ENCODE results near the gene TOR4A. TPM values are rescaled to one million over a fixed set of nuclear protein-coding genes. Genes with fewer than 3 reads are reported as not detected.

Gene TOR4A
- total and polyA plus RNA-seq, 5 donors from 2014 or later, result 2.6 to 6.1 (median 4.1) TPM

DNA sequence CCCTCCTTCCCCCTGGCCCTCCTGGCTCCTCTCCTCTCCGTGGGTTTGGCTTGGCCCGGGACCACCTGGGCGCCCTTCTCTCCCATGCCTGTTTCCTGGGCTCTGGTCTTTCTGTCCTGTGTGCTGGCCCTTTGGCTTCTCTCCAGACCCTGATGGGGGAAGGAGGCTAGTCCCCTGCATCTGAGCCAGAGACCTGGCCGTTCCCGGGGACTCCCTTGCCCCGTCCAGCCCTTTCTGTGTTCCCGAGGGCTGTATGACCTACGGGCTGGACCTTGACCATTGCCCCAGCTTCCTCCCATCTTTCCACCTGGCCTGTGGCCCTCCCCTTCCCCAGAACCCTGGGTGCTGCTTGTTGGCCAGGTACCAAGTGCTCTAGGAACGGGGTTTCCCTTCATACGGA is 14.0 kb upstream of the TOR4A start:
- H3K36me3 ChIP-seq (ENCODE audit: control insufficient read depth, insufficient read depth, low read length), result peaks cover 30% of the 10 kb centered on the region
- H3K27me3 ChIP-seq (ENCODE audit: control insufficient read depth, insufficient read depth, low read length), result no peaks in the 10 kb centered on the region
- DNase-seq, result no peak
- H3K27ac ChIP-seq (ENCODE audit: insufficient read depth, low read length, poor library complexity, severe bottlenecking), result no peak overlapping the region
- no peak overlapping the region for H3K4me3 Mint-ChIP-seq
- no peak for ATAC-seq (ENCODE audit: low read depth in 2 of 2)
- H3K4me1 Mint-ChIP-seq, result peaks cover 0 to 11% (median 1%) of the 10 kb centered on the region in 4 donors
- H3K4me3 ChIP-seq (ENCODE audit: low read depth, low read length), result no peak overlapping the region
- no peaks in the 10 kb centered on the region for H3K9me3 ChIP-seq (ENCODE audit: control insufficient read depth in 2 of 2, low read length in 2 of 2)
- H3K4me1 ChIP-seq (ENCODE audit: control insufficient read depth, insufficient read depth, low read length, poor library complexity, severe bottlenecking), result no peaks in the 10 kb centered on the region
- H3K27ac Mint-ChIP-seq, result no peak overlapping the region
- peaks cover 13% of the 10 kb centered on the region for H3K36me3 Mint-ChIP-seq
- H3K9me3 Mint-ChIP-seq, result no peaks in the 10 kb centered on the region
- no peaks in the 10 kb centered on the region for H3K27me3 Mint-ChIP-seq

DNA sequence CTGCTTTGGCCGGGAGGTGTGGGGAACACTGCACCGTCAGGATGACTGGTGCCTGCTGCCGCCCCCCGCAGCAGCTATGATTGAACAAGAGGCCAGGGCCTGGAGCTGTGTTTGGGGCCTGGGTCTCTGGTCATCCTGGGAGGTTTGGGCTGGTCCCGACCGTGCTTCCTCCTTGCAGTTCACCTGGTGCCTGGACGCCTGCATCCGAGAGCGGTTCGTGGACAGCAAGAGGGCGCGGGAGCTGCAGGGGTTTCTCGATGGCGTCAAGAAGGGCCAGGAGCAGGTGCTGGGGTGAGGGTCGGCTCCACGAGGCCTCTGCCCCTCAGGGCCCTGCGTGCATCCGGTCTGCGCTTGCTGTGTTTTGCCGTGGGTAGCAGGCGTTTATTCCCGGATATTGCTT is 13.5 kb upstream of the TOR4A start:
- Mint-ChIP-seq H3K27ac (no peak overlapping the region), H3K27me3 (no peaks in the 10 kb centered on the region), H3K9me3 (no peaks in the 10 kb centered on the region), H3K4me1 (peaks cover 0 to 14% (median 3%) of the 10 kb centered on the region in 4 donors), H3K4me3 (no peak overlapping the region), H3K36me3 (peaks cover 14% of the 10 kb centered on the region)
- Histone ChIP-seq H3K27me3 (ENCODE audit: control insufficient read depth, insufficient read depth, low read length) (no peaks in the 10 kb centered on the region), H3K9me3 (ENCODE audit: control insufficient read depth in 2 of 2, low read length in 2 of 2) (no peaks in the 10 kb centered on the region), H3K4me1 (ENCODE audit: control insufficient read depth, insufficient read depth, low read length, poor library complexity, severe bottlenecking) (no peaks in the 10 kb centered on the region), H3K27ac (ENCODE audit: insufficient read depth, low read length, poor library complexity, severe bottlenecking) (no peak overlapping the region), H3K36me3 (ENCODE audit: control insufficient read depth, insufficient read depth, low read length) (peaks cover 31% of the 10 kb centered on the region), H3K4me3 (ENCODE audit: low read depth, low read length) (no peak overlapping the region)
- no peak for ATAC-seq (ENCODE audit: low read depth in 2 of 2)
- DNase-seq, result no peak

DNA sequence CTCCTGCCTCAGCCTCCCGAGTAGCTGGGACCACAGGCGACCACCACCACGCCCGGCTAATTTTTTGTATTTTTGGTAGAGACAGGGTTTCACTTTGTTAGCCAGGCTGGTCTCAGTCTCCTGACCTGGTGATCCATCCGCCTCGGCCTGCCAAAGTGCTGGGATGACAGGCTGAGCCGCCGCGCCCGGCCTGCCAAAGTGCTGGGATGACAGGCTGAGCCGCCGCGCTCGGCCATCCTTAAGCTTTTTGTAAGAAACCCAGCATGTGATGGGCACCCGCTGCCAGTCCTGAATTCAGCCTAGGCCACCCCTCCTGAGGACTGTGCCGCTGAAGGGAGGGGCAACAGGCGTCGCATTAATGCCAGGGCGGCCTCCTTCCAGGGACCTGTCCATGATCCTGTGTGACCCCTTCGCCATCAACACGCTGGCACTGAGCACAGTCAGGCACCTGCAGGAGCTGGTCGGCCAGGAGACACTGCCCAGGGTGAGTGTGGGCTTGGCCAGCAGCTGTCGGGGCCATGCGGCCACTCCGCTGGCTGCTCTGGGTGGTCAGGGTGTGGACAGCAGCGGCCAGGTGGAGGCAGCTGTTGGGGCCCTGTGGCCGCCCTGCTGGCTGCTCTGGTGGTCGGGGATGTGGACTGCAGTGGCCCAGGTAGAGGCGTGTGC is 11.9 kb upstream of the TOR4A start:
- H3K36me3 ChIP-seq (ENCODE audit: control insufficient read depth, insufficient read depth, low read length), result peaks cover 34% of the 10 kb centered on the region
- ATAC-seq (ENCODE audit: low read depth in 2 of 2), result no peak
- H3K27ac Mint-ChIP-seq, result no peak overlapping the region

DNA sequence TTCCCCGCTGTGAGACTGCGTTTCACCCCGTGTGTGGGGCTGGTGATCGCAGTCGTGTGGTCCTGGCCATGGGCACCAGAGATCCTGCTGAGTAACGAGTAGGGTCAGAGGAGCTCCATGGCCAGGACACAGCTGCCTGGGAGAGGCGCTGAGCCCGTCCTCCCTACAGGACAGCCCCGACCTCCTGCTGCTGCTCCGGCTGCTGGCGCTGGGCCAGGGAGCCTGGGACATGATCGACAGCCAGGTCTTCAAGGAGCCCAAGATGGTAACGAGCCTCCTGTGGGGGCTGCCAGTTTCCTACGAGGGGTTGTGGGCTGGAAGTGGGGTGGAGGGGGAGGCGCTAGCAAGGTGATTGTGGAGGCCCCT is 11.4 kb upstream of the TOR4A start:
- Mint-ChIP-seq H3K27me3 (no peaks in the 10 kb centered on the region), H3K4me3 (no peak overlapping the region), H3K9me3 (no peaks in the 10 kb centered on the region), H3K36me3 (peaks cover 19% of the 10 kb centered on the region), H3K4me1 (peaks cover 0 to 13% (median 5%) of the 10 kb centered on the region in 4 donors), H3K27ac (no peak overlapping the region)
- H3K27me3 ChIP-seq (ENCODE audit: control insufficient read depth, insufficient read depth, low read length), result no peaks in the 10 kb centered on the region
- no peaks in the 10 kb centered on the region for H3K9me3 ChIP-seq (ENCODE audit: control insufficient read depth in 2 of 2, low read length in 2 of 2)
- no peak for DNase-seq
- H3K27ac ChIP-seq (ENCODE audit: insufficient read depth, low read length, poor library complexity, severe bottlenecking), result no peak overlapping the region
- no peak for ATAC-seq (ENCODE audit: low read depth in 2 of 2)
- no peak overlapping the region for H3K4me3 ChIP-seq (ENCODE audit: low read depth, low read length)
- peaks cover 34% of the 10 kb centered on the region for H3K36me3 ChIP-seq (ENCODE audit: control insufficient read depth, insufficient read depth, low read length)
- no peaks in the 10 kb centered on the region for H3K4me1 ChIP-seq (ENCODE audit: control insufficient read depth, insufficient read depth, low read length, poor library complexity, severe bottlenecking)

More for the DNA sequence above, 11.9 kb upstream of the TOR4A start:
- Mint-ChIP-seq H3K36me3 (peaks cover 19% of the 10 kb centered on the region), H3K27me3 (no peaks in the 10 kb centered on the region), H3K9me3 (no peaks in the 10 kb centered on the region), H3K4me3 (no peak overlapping the region), H3K4me1 (peaks cover 0 to 13% (median 5%) of the 10 kb centered on the region in 4 donors)
- Histone ChIP-seq H3K9me3 (ENCODE audit: control insufficient read depth in 2 of 2, low read length in 2 of 2) (no peaks in the 10 kb centered on the region), H3K27ac (ENCODE audit: insufficient read depth, low read length, poor library complexity, severe bottlenecking) (no peak overlapping the region), H3K4me1 (ENCODE audit: control insufficient read depth, insufficient read depth, low read length, poor library complexity, severe bottlenecking) (no peaks in the 10 kb centered on the region), H3K27me3 (ENCODE audit: control insufficient read depth, insufficient read depth, low read length) (no peaks in the 10 kb centered on the region), H3K4me3 (ENCODE audit: low read depth, low read length) (no peak overlapping the region)
- DNase-seq, result no peak

DNA sequence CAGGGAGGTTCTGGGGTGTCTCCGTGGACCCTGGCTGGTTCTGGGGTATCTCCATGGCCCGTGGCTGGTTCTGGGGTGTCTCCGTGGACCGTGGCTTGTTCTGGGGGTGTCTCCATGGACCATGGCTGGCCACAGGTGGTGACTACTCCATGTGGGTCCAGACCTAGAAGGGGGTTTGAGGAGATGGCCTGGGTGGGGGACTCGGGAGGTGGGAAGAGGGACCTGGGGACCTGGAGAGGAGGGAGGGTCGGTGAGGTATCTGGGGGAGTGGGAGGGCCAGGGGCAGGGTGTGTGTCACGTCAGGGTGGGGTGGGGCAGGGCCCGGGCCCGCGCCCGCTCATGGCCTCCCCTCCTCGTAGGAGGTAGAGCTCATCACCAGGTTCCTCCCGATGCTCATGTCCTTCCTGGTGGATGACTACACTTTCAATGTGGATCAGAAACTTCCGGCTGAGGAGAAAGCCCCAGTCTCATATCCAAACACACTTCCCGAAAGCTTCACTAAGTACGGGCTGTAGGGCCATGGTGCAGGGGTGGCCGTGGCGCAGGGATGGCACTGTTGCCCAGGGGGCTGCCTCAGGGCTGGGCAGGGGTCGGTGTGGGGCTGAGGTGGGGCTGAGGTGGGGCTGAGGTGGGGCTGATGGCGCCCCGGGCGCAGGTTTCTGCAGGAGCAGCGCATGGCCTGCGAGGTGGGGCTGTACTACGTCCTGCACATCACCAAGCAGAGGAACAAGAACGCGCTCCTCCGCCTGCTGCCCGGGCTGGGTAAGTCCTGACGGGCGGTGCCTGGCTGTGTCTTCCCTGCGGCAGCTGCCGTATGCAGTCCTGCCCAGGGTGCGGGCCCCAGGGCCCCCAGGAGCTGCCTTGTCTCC is 10.7 kb upstream of the TOR4A start:
- Mint-ChIP-seq H3K27ac (no peak overlapping the region), H3K4me3 (no peak overlapping the region), H3K36me3 (peaks cover 15% of the 10 kb centered on the region), H3K4me1 (peaks cover 0 to 14% (median 6%) of the 10 kb centered on the region in 4 donors), H3K9me3 (no peaks in the 10 kb centered on the region), H3K27me3 (no peaks in the 10 kb centered on the region)
- ATAC-seq (ENCODE audit: low read depth in 2 of 2), result no peak
- H3K4me3 ChIP-seq (ENCODE audit: low read depth, low read length), result no peak overlapping the region
- no peaks in the 10 kb centered on the region for H3K27me3 ChIP-seq (ENCODE audit: control insufficient read depth, insufficient read depth, low read length)
- no peak overlapping the region for H3K27ac ChIP-seq (ENCODE audit: insufficient read depth, low read length, poor library complexity, severe bottlenecking)
- peaks cover 4% of the 10 kb centered on the region for H3K4me1 ChIP-seq (ENCODE audit: control insufficient read depth, insufficient read depth, low read length, poor library complexity, severe bottlenecking)
- peaks cover 34% of the 10 kb centered on the region for H3K36me3 ChIP-seq (ENCODE audit: control insufficient read depth, insufficient read depth, low read length)
- no peaks in the 10 kb centered on the region for H3K9me3 ChIP-seq (ENCODE audit: control insufficient read depth in 2 of 2, low read length in 2 of 2)
- no peak for DNase-seq

DNA sequence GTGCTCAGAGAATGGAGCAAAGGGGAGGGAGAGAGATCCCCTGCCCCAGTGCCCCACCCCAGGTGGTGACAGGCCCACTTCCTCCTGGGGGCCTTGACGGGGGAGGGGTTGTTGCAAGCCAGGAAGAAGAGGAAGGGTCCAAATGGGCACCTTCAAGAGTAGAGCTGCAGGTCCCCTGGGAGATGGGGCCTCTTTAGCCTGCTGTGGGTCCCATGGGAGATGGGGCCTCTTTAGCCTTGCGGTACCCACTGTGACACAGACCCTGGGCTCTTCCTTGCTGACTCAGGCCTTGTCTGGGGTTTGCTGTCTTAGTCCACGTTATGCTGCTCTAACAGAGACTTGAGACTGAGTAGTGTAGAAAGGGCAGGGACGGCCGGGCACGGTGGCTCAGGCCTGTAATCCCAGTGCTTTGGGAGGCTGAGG is 9.6 kb upstream of the TOR4A start:
- Histone ChIP-seq H3K9me3 (ENCODE audit: control insufficient read depth in 2 of 2, low read length in 2 of 2) (no peaks in the 10 kb centered on the region), H3K36me3 (ENCODE audit: control insufficient read depth, insufficient read depth, low read length) (peaks cover 33% of the 10 kb centered on the region), H3K27ac (ENCODE audit: insufficient read depth, low read length, poor library complexity, severe bottlenecking) (no peak overlapping the region), H3K4me3 (ENCODE audit: low read depth, low read length) (no peak overlapping the region), H3K4me1 (ENCODE audit: control insufficient read depth, insufficient read depth, low read length, poor library complexity, severe bottlenecking) (peaks cover 4% of the 10 kb centered on the region), H3K27me3 (ENCODE audit: control insufficient read depth, insufficient read depth, low read length) (no peaks in the 10 kb centered on the region)
- Mint-ChIP-seq H3K9me3 (no peaks in the 10 kb centered on the region), H3K27me3 (no peaks in the 10 kb centered on the region), H3K36me3 (peaks cover 14% of the 10 kb centered on the region), H3K27ac (no peak overlapping the region), H3K4me1 (peaks cover 0 to 15% (median 6%) of the 10 kb centered on the region in 4 donors), H3K4me3 (no peak overlapping the region)
- DNase-seq (no peak), ATAC-seq (ENCODE audit: low read depth in 2 of 2) (peak in 1 of 2 donors; percentile 56)

DNA sequence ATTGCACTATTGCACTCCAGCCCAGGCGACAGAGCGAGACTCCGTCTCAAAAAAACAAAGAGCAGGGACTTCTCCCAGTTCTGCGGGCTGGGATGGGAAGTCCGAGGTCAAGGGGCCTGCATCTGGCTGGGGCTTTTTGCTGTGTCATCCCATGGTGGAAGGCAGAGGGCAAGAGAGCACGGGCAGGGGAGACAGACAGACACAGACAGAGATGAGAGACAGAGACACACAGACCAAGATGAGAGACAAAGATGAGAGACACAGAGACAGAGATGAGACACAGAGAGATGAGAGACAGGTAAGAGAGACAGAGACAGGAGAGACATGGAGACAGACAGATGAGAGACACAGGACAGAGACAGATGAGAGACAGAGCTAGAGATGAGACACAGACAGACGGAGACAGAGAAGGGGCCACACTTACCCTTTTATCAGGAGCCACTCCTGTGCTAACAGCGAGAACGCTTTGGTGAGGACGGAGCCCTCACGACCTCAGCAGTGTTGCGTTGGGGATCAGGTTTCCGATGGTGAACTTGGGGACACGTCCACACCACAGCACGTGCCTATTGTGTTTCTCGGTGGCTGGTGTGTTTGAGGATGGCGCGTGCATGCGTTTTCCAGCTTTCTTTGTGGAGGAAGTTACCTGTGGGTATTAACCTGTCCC is 8.9 kb upstream of the TOR4A start:
- Histone ChIP-seq H3K27me3 (ENCODE audit: control insufficient read depth, insufficient read depth, low read length) (no peaks in the 10 kb centered on the region), H3K36me3 (ENCODE audit: control insufficient read depth, insufficient read depth, low read length) (peaks cover 29% of the 10 kb centered on the region), H3K4me3 (ENCODE audit: low read depth, low read length) (no peak overlapping the region), H3K4me1 (ENCODE audit: control insufficient read depth, insufficient read depth, low read length, poor library complexity, severe bottlenecking) (peaks cover 4% of the 10 kb centered on the region), H3K27ac (ENCODE audit: insufficient read depth, low read length, poor library complexity, severe bottlenecking) (no peak overlapping the region), H3K9me3 (ENCODE audit: control insufficient read depth in 2 of 2, low read length in 2 of 2) (no peaks in the 10 kb centered on the region)
- no peak for ATAC-seq (ENCODE audit: low read depth in 2 of 2)
- no peak for DNase-seq
- Mint-ChIP-seq H3K4me3 (no peak overlapping the region), H3K27ac (no peak overlapping the region), H3K27me3 (no peaks in the 10 kb centered on the region), H3K36me3 (peaks cover 14% of the 10 kb centered on the region), H3K4me1 (peaks cover 0 to 15% (median 6%) of the 10 kb centered on the region in 4 donors), H3K9me3 (no peaks in the 10 kb centered on the region)
